GM19397 (cell line): ENCODE results near the gene ASB3.
"Not testable (repeated sequence)": the region's sequence is repeated elsewhere in the genome, so short reads cannot be mapped to it uniquely, and the experiment has no call there.

Experiments
- ATAC-seq: cut with Tn5 transposase; IDR thresholded peaks from one replicate; pipeline ENCODE4 v1.9.1; 2021; ENCODE audit warnings: mild to moderate bottlenecking, moderate library complexity; ENCODE audit not compliant: unreplicated experiment

ASB3 gene

DNA sequence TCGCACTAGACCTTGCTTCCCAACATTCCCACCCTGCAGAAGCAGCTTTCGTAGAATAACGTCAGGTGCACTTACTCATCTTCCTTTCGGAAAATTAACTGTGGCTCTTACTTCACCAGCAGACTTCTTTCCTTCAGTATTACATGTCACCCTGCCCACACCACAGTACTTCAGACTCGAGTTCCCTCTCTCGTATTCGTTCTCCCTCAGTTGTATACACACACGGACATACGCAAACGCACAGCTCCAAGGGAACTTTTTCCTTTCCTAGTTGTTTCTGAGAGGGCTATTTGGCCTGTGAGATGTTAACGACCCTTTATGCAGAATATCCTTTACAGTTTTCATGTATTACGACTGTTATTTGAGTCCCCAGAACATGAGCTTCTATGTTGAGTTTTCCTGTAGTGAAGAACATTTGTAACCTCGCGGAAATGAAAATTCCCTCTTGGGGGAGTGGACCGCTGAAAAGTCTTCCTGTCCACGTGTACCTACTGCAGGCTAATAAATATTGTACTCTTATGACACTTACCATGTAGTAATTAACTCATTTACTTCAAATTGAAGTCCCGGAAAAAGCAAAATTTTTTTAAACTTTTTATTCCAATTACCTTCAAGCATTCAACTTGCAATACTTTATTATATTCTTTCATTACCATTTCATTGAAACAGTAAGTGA, 999 bp upstream of the ASB3 start:
- no peak for ATAC-seq

DNA sequence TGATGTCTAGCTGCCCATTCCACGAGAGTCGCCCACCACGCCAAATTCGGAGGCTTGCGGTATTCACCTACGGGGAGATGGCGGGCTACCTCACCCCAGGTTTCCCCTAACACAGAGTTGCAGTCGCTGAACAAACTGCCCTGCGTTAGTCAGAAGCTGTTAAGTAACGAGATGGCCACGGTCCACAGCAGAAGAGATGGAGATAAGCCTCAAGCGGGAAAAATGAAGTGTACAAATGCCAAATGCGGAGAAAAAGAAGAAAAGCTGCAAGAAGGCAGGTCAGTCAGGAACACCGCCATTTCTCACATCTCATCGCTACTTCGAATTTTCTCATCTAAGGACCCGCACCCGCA, 425 bp downstream of the ASB3 start:
- ATAC-seq: peak; percentile 19

DNA sequence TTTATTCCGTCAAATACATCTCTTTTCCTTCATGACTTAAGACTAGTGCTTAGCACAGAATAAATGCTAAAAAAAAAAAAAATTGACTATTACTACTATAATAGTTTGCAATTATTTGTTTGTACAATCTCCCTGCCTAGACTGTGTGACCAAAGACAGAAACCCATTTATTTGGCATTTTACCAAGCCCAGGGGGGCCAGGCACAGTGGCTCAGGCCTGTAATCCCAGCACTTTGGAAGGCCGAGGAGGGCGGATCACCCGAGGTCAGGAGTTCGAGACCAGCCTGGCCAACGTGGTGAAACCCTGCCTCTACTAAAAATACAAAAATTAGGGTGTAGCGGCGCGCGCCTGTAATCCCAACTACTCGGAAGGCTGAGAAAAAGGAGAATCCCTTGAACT, 1.4 kb downstream of the ASB3 start:
- no peak for ATAC-seq

DNA sequence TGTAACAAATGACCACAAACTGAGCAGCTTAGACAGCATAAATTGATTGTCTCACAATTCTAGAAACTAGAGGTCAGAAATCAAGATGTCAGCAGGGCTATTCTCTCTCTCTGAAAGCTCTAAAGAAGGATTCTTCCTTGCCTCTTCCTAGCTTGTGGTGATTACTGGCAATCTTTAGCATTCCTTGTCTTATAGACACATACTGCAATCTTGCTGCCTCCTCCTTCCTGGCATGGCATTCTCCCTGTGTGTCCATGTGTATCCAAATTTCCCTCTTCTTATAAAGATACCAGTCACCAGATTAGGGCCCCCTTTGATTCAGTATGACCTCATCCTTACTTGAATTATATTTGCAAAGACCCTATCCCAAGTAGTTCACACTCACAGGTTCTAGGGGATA, 2.3 kb downstream of the ASB3 start:
- ATAC-seq: no peak

DNA sequence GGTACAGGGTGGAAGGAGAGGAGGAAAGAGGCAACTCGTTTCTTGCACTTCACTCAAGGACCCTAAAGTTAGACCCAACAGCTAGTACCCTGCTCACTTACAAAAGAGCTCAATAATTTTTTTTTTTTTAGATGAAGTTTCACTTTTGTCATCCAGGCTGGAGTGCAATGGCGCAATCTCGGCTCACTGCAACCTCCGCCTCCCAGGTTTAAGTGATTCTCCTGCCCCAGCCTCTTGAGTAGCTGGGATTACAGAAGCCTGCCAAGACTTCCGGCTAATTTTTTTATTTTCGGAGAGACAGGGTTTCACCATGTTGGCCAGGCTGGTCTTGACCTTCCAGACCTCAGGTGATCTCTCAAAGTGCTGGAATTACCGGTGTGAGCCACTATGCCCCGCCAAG, 4.1 kb downstream of the ASB3 start:
- no peak for ATAC-seq

DNA sequence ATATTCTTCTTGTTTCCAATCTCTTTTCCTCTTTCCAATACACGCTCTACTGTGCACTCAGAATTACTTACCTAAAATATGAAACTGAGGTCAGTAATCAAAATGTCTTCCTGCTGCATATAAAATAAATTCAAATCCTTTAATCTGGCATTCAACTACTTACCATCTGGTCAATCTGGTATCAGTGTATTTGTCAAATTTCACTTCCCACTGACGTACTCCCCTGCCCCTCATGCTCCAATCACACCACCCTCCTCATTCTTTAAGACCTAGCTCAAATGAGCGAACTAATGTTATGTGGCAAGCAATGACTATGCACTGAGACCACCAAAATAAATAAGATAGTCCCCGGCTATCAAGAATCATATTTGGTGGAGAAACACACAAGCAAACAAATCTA, 6.7 kb downstream of the ASB3 start:
- ATAC-seq: no peak

DNA sequence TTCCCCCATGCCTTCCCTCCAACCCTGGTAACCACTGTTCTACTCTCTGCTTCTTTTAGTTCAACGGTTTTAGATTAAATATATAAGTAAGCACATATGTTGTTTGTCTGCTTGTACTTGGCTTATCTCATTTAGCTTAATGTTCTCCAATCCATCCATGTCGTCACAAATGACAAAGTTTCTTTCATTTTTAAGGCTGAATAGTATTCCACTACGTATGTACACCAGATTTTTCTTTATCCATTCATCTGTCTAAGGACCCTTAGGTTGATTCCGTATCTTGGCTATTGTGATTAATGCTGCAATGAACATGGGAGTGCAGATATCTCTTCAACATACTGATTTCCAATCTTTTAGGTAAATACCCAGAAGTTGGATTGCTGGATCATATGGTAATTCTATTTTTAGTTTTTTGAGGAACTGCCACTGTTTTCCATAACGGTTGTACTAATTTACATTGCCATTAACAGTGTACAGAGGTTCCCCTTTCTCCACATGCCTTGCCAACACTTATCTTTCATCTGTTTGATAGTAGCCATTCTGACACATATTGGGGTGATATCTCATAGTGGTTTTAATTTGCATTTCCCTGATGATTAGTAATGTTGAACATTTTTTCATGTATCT, 8.1 kb downstream of the ASB3 start:
- ATAC-seq: no peak

DNA sequence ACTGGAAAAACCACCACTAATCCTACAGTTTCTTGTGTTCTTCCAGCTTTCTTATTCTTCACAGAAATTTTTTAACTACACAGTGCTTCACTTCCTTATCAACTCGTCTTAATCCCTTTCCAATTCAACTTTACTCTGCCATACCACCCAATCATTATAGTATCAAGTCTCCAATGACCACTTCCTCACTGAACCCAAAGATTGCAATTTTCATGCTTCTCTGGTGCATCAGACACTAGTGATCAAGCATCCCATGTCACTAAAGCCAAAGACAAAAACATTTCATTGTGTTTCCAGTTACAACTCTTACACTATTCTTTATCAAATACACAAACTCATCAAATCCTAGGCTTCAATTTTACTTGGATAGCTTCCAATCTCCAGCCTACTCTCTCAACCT, 9.6 kb downstream of the ASB3 start:
- no peak for ATAC-seq

DNA sequence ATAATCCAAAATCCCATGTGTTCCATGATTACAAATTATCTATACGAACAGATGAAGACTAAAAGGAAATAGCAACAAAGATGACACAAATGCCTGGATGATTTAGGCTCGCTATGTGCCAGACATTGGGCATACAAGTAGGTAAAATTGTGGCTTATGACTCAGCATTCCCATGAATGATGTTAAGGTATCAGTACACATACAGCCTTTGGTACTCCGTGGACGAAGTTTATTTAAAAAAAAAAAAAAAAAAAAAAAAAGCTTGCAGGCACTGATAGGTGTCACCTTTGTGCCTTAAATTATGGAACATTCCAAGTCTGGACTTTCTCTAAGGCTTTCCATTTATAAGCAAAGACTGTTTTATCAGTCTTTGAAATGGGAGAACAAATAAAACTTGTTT, 16.5 kb downstream of the ASB3 start:
- ATAC-seq: no peak

DNA sequence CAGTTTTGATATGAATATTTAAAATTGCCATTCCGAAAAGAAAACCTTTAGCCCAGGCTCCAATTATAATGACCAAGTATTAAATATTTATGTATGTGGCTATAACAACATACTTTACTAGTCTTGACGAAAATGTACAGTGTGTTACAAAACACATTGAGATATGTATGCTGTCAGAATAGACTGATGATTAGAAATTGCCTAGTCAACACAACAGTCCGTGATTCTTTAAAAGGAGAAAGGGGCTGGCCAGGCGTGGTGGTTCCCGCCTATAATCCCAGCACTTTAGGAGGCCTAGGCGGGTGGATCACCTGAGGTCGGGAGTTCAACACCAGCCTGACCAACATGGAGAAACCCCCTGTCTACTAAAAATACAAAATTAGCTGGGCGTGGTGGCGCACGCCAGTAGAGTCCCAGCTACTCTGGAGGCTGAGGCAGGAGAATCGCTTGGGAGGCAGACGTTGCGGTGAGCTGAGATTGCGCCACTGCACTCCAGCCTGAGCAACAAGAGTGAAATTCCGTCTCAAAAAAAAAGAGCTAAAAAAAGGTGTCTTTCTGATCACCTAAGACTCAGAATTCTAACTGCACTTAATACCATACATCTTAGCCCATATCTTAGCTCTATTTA, 17.3 kb downstream of the ASB3 start:
- no peak for ATAC-seq

DNA sequence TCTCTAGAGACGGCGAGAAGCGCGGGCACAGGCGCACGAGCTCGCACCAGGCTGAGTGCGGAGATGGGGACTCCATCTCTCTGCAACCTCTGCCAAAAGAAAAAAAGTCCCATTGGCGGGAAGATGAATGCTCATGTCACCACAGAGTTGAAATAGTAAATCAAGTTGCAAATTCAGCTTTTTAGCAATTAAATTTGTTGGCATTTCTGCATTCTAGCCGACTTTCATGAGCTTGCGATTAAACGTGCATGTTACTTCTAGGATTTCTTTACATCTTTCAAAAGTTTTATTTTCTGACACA, 18.6 kb downstream of the ASB3 start:
- ATAC-seq: peak; percentile 50

DNA sequence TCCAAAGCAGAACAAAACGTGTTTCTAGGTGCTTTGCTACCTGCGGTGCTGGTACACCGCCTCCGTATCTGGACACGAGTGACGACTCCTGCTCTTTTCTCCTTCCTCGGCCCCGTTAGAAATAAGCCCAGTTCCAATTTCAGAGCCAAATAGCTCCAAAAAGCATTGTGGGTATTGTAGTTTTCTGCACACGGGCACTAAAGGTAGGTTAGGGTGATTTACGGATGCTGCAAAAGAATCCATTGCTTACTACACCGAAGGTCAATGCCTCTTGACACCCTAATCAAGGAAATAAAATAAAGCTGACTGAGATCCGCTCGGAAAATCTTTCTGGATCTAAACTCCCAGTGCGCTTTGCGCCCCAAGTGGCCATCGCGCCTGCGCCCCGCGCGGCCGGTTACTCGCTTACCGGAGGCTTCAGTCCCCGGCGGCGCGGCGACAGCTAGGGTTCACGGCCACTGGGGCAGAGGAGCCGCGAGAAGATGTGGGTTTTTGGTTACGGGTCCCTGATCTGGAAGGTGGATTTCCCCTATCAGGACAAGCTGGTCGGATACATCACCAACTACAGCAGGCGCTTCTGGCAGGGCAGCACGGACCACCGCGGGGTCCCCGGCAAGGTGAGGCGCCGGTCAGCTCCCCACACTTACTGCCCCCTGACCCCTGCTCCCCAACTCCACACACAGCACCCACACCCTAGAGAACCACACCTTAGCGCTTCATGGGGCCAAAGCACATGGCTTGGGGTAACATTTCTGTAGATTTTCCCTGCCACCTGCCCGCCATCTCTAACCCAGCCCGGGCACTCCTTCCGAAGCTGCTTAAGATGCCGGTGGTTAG, 19.1 kb downstream of the ASB3 start, which contains the start of gene CHAC2:
CHAC2 (plus strand) TSS at position 400 of the 837 bp plus-strand sequence; CDS start at position 483, 83 bp downstream.
- ATAC-seq: peak; percentile 95

DNA sequence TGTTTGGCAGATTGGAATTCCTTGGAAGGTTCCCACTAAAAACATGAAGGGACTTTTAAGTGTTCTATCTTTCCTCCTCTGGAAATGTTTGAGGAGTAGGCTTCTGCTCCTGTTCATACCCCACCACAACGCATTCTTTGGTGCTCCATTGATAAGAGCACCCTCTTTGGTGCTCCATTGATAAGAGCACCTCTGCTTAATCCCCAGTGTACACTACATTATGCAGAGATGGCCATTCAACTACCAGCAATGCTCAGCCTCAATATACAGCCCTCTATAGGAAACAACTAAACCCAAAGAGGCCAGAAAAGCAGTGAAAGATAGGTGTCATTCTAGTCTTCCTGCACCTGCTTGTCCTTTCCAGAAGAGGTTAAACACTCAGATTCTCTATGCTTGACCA, 21.0 kb downstream of the ASB3 start:
- no peak for ATAC-seq

DNA sequence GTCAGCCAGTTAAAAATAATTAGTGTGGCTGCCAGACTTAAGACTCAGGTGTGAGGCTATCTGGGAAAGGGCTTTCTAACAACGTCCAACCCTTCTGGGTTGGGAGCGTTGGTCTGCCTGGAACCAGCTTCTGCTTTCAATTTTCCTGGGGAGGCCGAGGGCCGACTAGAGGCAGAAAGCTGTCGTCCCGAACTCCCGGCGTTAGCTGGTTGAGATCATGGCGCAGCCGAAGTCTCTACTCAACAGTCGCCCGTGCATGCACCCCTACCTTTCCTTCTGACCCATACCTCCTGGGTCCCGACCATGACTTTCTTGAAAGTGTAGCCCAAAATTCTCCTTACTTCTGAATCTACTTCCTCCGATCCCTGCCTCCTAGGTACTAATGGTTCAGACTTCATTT, 29.5 kb downstream of the ASB3 start:
- ATAC-seq: not testable (repeated sequence)

DNA sequence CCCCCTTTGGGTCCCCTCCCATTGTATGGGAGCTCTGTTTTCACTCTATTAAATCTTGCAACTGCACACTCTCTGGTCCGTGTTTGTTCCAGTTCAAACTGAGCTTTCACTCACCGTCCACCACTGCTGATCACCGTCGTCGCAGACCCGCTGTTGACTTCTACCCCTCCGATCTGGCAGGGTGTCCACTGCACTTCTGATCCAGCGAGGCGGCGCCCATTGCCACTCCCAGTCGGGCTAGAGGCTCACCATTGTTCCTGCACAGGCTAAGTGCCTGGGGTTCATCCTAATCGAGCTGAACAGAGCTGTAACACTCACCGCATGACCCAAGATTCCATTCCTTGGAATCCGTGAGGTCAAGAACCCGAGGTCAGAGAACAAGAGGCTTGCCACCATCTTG, 30.1 kb downstream of the ASB3 start:
- no peak for ATAC-seq

DNA sequence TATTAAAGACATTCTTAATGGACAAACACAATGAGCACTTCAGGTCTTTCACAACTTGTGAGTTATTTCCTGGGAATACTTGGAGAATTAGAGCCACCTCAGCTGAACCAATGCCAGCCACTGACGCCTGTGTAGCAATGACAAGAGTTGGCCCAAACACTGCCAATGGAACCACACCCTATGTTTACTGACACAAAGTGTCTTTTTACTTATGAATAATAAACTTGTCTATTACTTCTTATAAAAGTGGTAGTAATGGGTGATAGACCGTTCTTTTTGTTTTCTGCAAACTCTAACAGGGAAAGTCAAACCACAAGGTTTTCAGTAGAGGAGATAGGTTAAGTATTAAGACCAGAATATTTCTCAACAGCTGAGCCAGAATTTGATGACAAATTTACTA, 31.6 kb downstream of the ASB3 start:
- ATAC-seq: no peak

DNA sequence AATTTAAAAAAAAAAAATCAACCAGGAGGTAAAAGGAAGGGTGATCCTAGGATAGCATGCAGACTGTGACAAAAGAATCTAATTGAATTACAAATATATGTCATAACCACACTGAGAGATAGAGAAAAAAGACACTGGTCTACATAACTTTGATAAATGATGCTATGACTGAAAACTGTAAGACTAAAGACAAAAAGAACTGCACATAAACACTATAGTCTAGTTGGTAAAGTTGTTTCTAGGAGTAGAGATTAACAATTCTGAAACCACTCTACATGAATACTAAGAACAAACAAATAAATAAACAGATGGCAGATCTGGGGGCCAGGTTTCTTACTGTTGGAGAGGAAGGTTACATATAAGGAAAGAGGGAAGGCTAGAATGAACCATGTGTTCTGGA, 33.7 kb downstream of the ASB3 start:
- no peak for ATAC-seq

DNA sequence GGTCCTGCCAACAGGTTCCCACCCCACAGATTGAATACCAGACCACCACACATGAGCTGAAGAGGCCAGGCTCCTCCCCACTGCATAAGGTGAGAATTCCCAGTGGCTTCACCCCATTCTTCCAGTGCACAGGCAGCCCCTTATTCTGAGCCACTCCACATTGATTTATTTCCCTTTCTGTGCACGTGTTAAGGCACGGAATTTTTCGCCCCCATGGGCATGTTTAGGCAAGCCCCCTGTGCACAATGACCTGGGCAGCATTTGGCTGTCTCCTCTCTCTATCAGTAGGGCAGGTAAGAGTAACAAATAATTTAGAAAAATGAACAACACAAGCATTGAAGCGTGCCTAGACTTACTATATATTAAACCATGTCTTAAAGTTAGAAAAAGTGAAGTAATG, 34.4 kb downstream of the ASB3 start:
- no peak for ATAC-seq

DNA sequence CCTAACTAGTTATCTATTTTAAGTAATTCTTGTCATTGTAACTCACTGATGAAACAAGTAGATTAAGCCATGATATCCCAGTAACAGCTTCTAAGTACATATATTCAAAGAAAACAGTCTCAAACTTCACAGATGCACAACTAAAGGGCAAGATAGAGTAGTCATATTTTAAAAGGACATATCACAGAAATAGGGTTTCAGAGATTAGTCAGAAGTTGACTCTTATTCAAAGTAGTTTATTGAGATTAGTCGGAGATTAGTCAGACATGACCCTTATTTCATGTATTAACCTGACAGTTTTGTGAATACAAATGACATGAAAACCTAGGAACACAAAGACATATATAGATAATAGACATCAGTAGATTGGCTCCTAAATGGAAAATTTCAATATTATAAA, 35.0 kb downstream of the ASB3 start:
- ATAC-seq: peak; percentile 69

DNA sequence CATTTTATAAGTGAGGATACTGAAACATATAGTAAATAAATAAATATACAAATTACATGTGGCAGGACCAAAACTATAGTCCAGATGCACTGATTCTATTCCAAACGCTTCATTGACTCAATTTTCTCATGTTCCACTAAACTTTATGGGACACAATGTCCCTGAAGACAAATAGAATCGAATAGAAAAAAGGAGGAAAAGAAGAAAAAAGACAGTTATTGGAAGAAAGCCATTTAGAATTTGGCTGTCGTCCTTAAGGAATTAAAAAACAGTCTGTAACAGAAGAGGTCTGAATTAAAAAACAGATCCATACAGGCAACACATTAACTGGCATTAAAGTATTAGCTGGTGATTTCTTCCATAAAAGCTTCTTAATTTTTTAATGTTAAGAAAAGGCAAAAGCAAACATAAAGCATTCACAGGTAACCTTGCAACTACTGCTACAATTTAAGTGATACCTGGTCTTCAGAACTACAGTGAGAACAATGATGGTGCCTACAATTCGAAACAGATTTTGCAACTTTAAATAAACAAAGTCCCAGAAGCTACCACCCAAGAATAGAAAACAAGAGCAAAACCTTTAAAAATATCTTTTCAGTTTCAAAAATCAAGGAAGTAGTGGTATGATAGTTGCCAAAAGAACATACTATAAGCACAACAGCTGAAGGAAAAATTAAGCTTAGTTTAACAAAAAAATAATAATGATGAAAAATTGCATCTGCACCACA, 36.5 kb downstream of the ASB3 start:
- ATAC-seq: no peak

DNA sequence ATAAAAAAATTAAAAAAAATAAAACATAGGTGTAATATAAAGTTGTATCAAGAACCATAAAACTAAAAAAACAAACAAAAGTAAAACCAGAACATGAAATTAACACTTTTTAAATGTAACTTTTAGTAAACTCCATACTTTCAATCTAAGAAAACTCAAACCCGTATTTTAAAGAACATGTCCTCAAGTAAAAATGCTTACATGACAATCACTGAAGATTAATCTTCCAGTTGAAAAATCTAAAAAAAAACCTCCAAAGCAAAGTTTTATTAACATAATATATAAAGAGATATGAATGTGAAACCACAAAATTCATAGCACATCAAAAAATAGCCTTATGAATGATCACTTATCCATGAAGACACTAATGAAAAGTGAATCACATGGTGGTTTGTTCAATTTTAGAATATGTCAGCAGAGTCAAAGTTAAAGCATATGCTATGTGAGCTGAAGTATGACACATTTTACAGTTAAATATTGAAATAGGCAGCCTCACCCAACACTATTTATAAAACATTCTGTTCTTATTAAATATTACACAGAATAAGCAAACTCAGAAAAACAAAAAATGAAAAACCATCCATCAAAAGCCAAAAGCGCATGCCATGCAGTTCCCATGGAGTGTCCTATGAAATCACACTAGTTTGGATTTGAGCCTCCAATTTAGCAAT, 42.2 kb downstream of the ASB3 start:
- no peak for ATAC-seq
